T-helper 9 cell (primary cell): Measurements from ENCODE around the gene TMEM240.
"Not testable (repeated sequence)": the region's sequence is repeated elsewhere in the genome, so short reads cannot be mapped to it uniquely, and the experiment has no call there.

ENCODE experiments used
- DNase-seq: peaks from one replicate; pipeline ENCODE4 v3.0.0-alpha.2; 2020
- total RNA-seq, 2 donors: gene quantifications; one replicate each; lab custom pipeline; 2026; lab: John Stamatoyannopoulos, UW

TMEM240 gene
- total RNA-seq = 0.21 to 0.48 reads per million in 2 donors

DNA sequence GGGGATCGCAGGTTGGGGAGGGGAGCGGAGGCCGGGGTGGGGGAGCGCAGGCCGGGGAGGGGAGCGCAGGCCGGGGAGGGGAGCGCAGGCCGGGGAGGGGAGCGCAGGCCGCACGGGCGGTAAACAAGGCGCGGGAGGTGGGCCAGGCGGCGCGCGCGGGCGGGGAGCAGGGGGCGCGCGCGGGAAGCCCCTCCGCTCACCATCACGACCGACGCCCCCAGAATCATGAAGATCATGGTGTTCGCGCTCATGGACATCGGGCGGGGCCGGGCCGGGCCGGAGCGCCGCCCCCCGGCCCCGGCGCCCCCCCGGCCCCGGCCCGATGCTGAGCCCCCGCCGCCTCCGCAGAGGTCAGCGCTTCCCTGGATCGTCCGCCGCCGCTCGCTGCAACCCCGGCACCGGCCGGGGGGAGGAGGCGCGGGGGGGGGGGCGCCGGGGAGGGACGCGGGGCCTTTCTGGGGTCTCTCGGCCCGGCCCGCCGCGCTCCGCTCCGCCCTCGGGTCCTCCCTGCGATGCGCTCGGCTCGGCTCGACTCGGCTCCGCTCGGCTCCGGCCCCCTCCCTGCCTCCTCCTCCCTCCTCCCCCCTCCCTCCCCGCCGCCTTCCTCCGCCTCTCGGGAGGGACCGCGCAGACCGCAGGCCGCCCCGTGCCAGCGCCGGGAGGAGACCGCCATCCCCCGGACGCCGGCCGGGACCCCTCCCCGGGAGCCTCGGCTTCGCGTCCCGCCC, at the start of gene TMEM240:
Gene TMEM240 (minus strand): TSS at position 535 of the 728 bp plus-strand sequence. CDS start 278 bp downstream, at position 257.
- DNase-seq = peak; percentile 38

DNA sequence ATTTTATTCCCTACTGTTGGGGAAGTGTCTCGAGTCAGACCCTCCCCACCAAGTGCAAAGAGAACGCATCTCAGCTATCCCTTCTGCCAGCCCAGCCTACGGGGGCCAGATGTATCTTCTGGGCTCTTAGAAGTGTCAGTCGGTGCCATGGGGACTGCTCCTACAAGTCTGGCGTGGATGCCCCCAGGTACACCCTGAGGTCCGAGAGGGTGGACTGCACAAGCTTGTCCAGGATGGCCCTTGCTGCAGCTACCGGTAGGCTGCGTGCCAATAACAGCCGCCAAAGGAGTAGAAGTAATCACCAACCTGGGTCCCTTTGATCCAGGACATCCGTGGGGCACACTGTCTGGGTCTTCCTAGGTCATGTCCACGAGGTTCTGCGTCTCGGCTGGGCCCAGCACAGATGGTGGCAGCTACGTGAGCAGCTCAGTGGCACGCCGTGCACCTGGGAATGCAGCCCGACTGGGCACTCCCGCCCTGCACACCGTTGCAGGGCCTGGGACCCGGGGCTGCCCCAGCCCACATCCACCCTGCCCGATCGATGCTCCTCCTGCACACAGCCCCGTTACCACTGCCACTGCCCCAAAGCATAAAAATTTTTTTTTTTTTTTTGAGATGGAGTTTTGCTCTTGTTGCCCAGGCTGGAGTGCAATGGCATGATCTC, 43.1 kb upstream of the TMEM240 start:
- DNase-seq = no peak

DNA sequence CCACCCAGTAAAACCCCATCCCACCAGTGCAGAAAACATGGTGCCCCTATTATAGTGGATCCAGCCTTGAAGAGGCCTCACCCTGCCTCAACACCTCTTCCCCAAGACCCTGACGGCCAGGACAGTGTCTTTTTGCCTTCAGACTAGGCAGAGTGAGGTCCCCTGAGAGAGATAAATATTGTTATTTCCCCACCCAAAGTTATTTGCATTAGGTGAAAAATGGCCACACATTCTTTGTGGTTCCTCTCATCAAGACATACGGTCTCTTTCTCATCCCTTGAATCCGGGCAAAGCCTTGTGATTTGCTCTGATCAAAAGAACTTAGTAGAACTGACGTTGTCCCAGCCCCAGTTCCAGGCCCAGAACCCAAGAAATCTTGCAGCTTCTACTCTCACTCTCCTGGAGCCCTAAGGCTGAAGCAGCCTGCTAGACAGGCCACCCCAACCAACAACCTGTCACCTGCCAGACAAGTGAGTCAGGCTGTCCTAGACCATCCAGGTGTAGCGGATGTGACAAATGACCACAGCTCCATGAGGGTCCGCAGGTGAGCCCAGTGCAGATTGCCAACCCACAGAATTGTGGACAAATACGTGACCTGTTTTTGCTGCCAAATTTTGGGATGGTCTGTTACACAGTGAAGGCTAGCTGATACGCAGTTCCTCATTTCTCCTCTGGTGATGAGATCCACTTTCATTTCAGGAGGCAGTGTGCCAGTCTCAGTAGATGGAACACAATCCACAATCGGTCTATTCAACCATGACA, 42.3 kb upstream of the TMEM240 start:
- DNase-seq = no peak

DNA sequence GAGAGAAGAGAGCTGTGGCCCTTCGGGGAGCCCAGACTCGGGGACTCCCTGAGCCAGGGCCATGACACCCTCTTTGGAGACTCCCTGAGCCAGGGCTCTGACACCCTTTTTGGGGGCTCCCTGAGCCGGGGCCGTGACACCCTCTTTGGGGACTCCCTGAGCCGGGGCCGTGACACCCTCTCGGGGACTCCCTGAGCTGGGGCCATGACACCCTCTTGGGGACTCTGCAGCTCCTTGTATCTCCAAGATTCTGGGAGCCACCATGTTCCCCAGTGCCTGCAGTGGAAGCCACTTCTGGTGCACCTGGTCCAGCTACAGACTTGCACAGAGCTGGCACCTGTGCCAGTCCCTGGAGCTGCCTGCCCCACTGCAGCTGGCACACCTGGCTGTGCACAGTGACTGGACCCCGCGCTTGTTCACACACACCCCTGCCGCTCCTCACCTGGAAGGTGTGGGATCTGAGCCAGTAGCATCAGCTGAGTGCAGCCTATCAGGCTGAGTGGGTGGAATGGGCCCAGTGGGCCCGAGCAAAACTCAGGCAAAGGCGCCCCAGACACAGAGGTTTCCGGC, 38.0 kb upstream of the TMEM240 start:
- no peak for DNase-seq

DNA sequence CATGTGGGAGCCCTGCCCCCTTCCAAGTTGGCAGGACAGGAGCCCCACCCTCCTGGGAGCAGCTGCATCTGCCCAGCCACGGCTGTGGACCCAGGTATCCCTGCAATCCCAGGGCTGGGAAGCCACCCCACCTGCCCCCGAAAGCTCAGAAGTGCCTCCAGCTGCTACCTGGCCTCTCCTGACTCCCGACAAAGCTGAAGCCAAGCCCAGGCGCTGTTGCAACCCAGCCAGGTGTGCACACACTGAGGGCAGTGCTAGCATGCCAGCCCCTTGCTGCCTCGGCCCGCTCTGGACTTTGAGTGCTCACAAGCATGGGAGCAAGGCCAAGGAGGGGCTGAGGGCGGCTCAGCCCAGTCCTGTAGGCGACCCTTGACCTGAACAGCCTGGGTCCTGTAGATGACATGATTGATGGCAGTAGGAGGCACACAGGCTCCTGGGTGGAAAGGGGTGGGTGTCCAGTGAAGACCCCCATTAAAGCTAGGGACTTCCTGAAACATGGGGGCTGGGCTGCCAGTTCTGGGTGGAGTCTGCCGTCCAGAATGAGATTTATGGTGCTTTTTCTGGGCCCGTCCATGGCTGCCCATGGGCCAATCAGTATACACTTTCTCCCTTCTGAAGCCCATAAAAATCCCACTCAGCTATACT, 37.1 kb upstream of the TMEM240 start:
- no peak for DNase-seq

DNA sequence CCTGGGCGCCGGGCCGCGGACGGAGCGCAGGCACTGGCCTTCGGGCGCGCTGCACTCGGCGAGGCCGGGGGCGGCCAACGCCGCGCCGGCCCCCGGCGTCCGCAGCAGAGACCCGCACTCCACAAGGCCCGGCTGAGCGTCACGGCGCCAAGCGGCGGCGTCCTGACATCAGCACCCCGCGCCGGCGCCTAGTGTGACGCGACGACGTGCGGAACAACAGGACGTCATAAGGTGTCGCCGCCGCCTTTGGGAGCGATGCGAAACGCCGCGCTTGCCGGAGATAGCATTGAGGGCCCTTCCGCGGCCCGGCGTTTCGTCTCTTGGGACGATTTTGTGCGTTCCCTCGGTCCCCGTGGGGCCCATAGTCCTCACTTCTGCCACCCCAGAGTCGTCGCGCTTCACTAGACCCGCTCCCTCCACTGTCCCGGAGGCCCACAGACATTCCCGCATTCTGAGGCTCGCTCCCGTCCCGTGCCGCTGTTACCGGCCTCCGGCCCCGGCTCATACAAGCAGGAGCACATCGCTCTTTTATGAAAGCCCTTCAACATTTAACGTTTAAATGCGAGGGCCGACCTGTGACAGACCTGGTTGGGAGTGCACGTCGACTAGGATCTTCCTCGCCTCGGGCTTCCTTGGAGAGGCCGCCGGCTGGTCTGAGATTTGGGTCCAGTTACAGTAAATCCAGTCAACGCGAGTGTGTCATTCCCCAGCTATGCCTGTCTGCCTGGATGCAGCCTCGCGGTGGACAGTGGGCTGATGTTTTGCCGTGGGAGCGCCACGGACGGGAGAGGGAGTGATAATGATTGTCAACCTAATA, 34.5 kb upstream of the TMEM240 start, which contains the start of gene SSU72:
Gene SSU72 (minus strand): TSS at position 143 of the 817 bp plus-strand sequence. CDS start 306 bp downstream, outside the sequence.
- DNase-seq = peak; percentile 92

DNA sequence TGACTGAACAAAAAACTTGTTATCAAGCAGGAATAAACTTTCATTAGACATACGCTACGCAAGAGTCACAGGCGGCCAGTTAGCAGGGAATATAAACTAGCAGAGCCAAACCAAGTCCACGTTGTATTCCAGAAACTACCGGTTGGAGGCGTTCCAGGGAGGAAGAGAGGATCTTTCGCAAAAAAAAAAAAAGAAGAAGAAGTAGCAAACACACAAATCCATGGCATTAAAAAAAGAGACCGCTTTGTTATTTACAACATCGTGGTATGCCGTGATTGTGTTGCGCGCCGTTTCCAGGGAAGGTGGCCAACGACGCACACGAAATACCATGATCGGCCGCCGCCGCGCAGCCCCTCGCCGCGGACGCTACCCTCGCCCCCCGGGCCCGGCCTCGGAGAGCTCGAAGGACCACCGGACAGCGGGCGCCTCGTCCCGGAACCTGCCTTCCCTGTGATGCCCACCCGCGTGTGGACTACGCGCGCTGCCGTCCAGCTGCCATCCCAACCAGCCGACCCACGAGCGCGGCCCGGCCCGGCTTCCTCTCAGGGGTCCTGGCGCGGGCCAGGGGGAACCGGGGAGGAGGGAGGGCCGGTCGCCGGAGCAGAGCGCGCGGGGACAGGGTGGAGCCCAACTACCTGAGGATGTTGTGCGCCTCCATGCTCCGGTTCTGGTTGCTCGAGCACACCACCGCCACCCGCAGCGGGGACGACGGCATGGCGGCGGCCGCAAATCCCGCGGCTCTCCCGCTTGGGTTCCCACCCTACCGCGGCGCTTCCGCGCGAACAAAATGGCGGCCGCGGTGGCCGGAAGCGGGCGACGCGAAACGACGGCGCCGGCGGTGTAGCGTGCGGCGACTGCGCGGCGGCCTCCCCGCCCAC, 33.7 kb upstream of the TMEM240 start:
- peak; percentile 65 for DNase-seq

DNA sequence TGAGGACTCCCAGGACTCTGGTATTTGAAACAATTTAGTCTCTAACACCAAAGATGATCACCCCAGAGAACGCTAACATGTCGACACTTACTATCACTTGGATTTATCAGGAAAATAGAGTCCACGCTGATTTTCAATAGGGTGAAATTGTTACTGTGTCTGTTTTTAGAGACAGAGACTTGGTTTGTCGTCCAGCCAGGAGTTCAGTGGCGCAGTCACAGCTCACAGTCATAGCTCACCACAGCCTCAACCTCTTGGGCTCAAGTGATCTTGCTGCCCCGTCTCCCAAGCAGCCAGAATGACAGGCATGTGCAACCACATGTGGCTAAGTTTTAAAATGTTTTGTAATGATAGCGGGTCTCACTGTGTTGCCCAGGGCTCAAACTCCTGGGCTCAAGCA, 28.9 kb upstream of the TMEM240 start:
- no peak for DNase-seq

DNA sequence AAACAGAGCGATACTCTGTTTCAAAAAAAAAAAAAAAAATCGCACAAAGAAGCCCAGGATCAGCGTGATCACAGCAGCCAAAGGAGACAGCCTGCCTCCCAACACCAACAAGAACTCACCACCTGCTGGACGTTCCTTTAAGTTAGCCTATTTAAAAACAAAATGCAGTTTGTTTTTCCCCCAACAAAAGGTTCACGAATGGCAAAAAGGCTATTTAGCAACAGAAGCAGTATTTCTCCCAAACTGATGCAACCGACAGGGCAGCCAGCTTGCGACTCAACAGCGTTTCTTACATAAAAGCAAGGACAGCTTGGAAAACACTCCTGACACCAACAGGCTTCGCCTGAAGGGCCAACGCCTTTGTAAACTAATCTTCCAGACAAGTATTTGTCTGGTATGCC, 27.5 kb upstream of the TMEM240 start:
- no peak for DNase-seq

DNA sequence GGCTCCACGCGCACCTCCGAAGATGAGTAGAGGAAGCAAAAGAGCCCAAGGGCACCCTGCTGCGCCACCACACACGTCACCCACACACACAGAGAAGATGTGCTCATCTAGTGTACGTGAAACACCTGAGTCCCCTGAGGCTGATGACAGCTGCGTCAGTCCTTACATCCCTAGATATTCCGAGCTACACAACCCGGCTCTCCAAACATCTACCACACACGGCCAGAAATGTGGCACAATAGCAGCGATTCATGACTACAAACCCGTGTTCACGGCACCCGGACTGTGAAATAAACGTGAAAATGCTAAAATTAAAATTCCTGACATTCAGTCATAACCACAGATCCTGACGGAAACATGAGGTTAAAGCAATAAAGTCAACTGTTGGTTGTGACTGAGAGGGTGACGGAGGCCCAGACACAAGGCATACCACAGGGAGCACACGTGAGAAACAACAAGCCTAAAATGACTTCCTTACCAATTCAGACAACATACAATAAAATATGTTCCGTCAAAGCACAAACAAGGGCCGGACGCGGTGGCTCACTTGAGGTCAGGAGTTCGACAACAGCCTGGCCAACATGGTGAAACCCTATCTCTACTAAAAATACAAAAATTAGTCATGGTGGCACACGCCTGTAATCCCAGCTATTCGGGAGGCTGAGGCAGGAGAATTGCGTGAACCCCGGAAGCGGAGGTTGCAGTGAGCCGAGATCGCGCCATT, 26.9 kb upstream of the TMEM240 start:
- no peak for DNase-seq

DNA sequence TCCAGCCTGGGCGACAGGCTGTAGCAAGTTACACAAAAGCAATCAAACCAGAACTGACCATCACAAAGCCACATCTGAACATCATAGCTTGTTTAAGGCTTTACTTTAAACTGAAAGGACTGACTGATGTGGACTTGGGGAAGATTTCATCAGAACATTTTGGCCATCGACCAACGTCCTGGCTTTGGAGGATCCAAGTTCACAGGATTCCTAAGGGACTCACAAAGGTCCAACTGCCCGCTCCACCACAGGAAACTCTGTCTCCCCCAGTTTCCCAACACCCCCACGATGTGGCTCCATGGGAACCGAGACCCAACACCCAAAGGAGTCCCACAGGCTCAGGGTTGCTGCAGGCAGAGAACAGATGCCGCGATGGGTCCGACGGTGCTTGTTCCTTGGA, 24.9 kb upstream of the TMEM240 start:
- no peak for DNase-seq

DNA sequence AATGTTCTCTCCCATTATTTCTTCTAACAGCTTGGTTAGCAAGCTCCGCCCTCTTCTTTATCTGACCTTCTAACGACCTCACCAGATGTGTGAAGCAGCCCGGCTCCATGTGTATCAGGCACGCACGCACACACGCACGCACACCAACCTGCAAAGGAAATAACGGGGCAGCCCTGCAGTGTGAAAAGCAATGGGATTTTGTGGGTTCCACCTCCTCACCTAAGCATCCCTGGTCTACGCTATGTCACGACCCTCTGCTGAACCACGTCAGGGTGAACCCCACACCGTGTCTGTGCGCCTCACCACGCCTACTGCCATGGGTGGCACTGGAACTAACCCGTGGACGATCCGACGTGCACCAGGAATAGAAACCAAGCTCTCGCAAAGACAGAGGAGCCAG, 23.8 kb upstream of the TMEM240 start:
- DNase-seq = no peak

DNA sequence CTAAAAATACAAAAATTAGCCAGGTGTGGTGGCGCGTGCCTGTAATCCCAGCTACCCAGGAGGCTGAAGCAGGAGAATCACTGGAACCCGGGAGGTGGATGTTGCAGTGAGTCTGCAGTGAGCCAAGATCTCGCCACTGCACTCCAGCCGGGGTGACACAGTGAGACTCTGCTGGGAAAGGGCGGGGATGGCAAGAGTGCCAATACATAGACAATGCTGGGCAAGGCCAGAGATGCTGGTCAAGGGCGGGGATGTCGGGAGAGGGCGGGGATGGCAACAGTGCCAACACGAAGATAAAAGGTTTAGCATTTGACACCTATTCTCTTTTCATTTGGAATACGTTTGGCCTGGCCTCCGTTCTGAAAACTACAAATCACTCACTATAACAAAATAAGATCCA, 23.3 kb upstream of the TMEM240 start:
- DNase-seq = no peak

DNA sequence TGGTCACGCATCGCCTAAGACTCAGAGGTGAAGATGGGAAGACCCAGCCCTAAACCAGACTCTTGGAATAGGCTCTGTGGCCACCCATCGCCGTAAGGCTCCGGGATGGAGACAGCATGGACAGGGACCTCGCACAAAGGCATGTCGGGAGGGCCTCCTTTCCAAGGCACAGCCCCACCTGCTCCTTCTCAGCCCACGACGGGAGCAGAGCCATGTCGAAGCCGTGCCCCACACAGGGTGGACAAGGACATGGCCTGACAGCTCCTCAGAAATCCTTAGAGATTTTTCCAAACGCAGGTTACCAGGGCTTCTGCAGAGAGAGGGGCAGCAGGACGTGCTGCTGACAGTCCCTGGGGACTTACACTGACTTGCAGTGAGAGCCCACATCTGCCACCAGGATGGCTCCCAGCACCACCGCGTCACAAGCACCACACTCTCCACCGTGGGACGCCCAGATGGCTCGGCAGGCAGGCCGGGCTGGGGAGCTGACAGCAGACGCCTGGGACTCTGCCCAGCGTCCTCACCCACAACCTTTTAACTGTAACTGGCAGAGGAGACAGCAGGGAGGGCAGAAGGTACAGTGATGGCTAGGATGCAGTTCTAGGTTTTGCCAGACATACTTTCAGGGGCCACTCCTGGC, 22.3 kb upstream of the TMEM240 start:
- no peak for DNase-seq

DNA sequence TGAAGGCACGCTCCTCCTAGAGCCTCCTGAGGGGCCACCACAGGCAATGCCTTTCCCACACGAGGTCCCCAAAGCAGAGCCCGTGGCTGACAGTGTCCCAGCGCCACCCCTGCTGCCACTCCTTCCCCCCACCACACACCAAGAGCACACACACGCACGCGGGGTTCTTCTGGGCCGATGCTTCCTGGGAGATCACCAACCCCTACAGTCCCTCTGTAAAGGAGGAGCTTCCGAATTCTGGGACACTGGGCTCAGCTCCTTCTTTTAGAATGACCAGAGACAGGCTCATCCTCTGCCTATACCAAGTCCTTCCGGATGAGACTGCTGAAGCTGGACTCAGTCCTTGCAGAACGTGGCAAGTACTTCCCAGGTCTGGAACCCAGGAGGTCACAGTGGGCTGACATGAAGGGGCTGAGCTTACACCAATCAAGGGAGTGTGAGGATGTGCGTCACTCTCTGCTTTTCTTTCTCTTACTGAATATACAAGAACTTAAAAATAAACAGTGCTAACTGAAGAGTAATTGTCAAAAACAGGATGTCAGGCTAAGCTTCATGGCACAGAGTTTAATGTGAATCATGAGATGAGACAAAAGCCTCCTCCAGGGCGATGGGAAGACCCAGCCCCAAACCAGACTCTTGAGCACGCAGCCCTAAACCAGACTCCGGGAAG, 21.5 kb upstream of the TMEM240 start:
- no peak for DNase-seq

DNA sequence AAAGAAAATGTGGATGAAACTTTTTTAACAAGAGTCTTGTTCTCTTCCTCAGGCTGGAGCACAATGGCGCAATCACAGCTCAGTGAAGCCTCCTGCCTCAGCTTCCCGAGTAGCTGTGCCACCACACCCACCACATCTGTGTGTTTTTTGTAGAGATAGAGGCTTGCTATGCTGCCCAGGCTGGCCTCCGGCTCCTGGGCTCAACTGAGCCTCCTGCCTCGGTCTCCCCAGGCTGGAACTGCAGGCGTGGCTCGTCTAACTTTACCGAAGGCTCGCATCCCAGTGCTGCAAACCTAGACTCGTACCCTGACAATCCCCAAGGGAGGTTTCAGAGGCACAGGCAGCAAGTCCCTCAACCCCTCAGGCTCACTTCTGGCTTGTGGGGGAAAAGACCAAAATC, 19.8 kb upstream of the TMEM240 start:
- DNase-seq = no peak

DNA sequence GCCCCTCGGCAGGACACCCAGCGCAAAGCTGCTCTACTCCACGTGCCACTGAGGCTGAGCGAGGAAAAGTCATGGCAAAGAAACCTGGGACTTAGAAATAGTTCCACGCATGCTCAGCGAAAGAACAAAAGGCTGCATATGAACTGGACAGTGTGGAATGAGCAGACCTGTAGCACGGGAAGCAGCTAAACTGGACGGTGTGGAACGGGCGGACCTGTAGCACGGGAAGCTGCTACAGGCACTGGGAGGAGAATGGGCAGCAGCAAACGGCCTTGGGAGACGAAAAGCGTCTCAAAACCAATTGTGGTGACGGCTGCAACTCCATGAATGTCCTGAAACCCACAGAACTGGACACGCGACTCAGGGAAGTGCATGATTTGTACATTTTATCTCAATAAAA, 18.6 kb upstream of the TMEM240 start:
- DNase-seq = no peak

DNA sequence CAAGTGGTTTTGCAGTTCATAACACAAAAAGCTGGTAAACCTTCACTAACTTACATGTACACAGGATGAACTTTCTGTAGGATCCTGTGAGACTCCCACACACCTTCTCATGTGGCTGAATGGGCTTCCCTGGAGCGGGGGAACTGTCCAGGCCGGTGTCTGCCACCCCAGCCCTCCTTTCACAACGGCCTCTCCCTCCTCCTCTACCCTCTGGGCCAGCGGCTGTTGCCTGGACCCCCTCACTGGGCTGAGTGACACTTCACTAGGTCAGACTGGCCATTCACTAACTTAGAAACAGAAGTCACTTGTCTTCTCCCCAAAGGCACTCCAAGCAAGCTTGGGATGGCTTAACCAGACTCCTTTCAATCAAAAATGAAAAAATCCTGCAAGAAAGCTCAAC, 18.2 kb upstream of the TMEM240 start:
- DNase-seq = no peak

DNA sequence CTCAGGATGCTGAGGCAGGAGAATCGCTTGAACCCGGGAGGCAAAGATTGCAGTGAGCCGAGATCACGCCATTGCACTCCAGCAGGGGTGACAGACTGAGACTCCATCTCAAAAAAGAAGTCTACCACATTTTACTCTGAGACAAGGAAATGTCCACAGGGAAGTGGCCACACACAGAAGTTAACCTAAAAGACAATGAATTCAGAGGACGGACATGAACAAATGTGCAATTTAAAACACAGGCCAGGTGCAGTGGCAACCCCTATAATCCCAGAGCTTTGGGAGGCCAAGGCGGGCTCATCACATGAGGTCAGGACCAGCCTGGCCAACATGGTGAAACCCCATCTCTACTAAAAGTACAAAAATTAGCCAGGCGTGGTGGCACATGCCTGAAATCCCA, 17.3 kb upstream of the TMEM240 start:
- DNase-seq = not testable (repeated sequence)
